ENCODE data around the gene SRGAP3.

- TF ChIP-seq ZNF8 (CRISPR knock-in tag; IDR thresholded peaks at IDR 0.05), result no peak
- no peak for TF ChIP-seq TCF4 (CRISPR knock-in tag; IDR thresholded peaks at IDR 0.05; ENCODE audit: borderline replicate concordance)
Measured at GRCh38 chr3:9248522-9249271, 749 bp downstream of the SRGAP3 start.
